HG02610 (cell line): ENCODE measurements around the gene UVRAG.
A peak's percentile ranks its signal among the peaks of the same experiment; 100 is the strongest.

Experiments used
- ATAC-seq: cut with Tn5 transposase; IDR thresholded peaks from one replicate; pipeline ENCODE4 v1.9.1; 2021; ENCODE audit warnings: mild to moderate bottlenecking, moderate library complexity; ENCODE audit not compliant: unreplicated experiment

Gene UVRAG

GRCh38 chr11:75814677-75815344 is at the start of gene UVRAG:
Gene UVRAG (plus strand): TSS chr11:75815210. CDS start chr11:75815408, 198 bp downstream.
- ATAC-seq, result peak; percentile 73

GRCh38 chr11:75766443-75767227 is 48.4 kb upstream of the UVRAG start:
- ATAC-seq, result no peak

GRCh38 chr11:75767228-75767572 is 47.8 kb upstream of the UVRAG start:
- no peak for ATAC-seq

GRCh38 chr11:75767793-75768111 is 47.3 kb upstream of the UVRAG start:
- no peak for ATAC-seq

- ATAC-seq, result peak; percentile 76
Observed at GRCh38 chr11:75768112-75768908, 46.7 kb upstream of the UVRAG start, which contains the start of gene DGAT2. Gene DGAT2 (plus strand): TSS chr11:75768778. CDS start chr11:75768992, 214 bp downstream.

- ATAC-seq, result no peak
Observed at GRCh38 chr11:75768909-75769771, 45.9 kb upstream of the UVRAG start.

GRCh38 chr11:75770102-75770501 is 44.9 kb upstream of the UVRAG start:
- no peak for ATAC-seq

- no peak for ATAC-seq
Observed at GRCh38 chr11:75771646-75772410, 43.2 kb upstream of the UVRAG start.

GRCh38 chr11:75773595-75774353 is 41.2 kb upstream of the UVRAG start:
- ATAC-seq, result peak; percentile 94

DNA sequence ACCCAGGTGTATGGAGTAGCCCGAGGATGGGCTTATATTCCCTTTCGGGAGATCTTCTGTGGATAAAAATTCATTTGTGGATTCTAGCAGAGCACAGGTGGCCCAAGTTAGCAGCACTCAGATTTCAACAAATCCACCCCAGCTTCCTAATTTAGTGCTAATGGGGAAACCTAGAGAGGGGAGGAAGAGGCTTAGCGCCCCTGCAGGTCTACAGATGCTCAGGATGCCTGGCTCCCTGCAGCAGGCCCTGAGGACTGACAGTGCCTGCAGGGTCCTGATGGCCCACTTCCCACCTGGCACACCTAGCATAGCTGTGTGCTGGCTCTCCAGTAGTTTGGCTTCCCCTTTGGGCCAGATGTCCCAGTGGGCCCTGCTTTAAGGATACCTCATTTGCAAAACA is 40.0 kb upstream of the UVRAG start:
- no peak for ATAC-seq

- no peak for ATAC-seq
Observed at GRCh38 chr11:75776546-75776945, 38.5 kb upstream of the UVRAG start.

DNA sequence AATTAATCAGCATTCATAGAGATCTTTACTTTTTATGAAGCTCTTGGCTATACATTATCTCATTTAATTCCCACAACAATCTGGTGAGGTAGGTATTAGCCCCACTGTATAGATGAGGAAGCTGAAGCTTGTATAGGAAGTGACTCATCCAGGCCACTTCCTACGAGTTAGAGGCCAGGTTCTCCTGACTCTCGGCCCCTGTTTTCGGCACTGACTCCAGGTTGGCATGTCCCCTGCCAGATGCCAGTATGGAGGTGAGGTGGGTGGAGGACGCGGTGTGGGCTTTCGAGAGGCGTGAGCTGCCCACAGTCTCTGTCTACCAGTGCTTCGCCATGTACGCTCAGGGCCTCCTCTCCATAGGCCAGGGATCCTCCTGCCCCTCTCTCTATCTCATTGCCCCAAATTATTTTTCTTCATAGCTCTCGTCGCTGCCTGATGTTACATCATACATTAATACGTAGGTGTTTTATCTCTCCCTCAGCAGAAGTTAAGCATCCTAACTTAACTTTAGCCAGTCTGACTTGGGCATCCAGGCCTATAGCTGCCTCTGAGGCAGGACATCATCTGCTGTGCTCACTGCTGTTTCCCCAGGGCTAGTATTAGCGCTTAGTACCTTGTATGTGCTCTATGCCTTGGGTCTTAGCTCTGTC is 37.4 kb upstream of the UVRAG start:
- no peak for ATAC-seq

- no peak for ATAC-seq
Observed at GRCh38 chr11:75778962-75779361, 36.0 kb upstream of the UVRAG start.

- no peak for ATAC-seq
Observed at GRCh38 chr11:75779960-75780359, 35.0 kb upstream of the UVRAG start.

- no peak for ATAC-seq
Observed at GRCh38 chr11:75780888-75781287, 34.1 kb upstream of the UVRAG start.

DNA sequence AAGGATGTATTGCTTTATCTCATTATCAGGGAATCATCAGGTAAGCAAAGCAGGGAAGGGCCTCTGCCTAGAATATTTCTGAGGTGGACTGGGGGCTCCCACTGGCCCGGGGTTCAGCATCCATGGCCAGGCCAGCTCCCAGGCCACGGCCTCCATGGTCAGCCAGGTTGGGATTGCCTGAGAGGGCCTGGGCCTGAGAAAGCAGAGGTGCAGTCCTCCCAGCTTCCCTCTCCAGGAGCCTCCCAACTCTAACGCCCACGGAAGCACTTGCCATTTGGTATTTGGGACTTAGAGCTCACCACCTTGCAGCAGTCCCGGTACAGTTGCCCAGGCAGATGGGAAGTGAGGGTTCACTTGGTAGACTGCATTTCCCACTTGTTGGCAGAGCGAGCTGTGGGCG is 33.7 kb upstream of the UVRAG start:
- ATAC-seq, result no peak

DNA sequence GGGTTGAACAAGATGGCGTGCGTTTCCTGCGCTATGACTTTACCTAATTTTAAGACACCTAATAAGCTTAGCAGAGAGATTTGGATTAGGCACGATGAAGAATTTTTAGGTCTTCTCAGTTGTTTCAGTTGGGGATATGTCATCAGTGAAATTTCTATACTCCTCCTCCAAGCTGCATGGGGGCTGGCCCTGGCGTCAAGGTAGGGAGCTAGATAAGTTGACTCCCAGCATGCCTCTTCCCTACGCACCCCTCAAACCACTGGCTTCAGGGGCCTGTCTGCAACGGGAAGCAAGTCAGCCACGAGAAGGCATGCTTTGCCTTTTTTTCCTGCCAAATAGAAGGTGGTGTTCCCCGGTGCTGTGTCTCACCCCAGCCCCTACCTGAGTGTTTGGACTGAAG is 33.2 kb upstream of the UVRAG start:
- ATAC-seq, result no peak

DNA sequence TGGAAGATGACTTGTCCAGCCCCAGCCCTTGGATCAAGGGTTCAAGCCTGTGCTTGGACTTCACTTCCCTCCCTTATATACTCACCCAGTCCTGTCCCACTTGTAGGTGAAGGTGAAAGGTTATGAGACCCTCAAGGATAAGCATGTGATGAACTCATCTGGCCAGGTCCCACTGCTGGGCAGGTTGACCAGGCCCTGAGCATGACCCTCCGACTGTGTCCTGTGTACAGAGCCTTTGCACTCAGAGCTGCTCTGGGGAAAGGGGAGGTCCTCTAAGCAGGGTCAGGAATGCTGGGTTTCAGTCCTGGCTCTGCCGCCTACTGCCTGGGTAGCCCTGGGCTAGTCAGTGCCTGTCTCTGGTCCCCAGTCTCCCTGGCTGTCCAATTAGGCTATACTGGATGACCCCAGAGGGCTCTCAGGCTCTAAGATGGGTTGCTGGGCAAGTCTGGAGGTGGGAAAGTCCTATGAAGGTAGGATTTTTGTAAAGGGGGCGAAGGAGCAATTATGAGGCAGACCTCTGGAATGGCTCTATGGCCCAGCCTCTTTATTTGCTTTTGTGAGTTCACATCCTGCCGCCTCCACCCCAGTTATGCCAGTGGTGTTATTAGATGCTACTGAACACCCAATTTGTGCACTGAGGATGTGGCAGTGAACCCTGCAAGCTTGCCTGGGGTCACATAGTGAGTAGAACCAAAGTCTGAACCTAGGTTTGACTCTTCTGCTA is 32.3 kb upstream of the UVRAG start:
- no peak for ATAC-seq
